SIG-M5 treated with dmso at 0.1 percent for 504 hours (cell line): Measurements from ENCODE around the gene DAB1.
"Not testable (repeated sequence)": the region's sequence is repeated elsewhere in the genome, so short reads cannot be mapped to it uniquely, and the experiment has no call there.

ENCODE experiments used
- DNase-seq: peaks from one replicate; lab custom pipeline; 2025; ENCODE audit not compliant: unreplicated experiment; lab: John Stamatoyannopoulos, UW

DAB1 gene

GRCh38 chr1:57229076-57229475, 194.8 kb downstream of the DAB1 start:
- DNase-seq: no peak

GRCh38 chr1:57222801-57223200, 201.1 kb downstream of the DAB1 start:
- no peak for DNase-seq

- DNase-seq: no peak
These were observed 201.6 kb downstream of the DAB1 start for GRCh38 chr1:57222307-57222706.

GRCh38 chr1:57220905-57221304, 203.0 kb downstream of the DAB1 start:
- DNase-seq: not testable (repeated sequence)

GRCh38 chr1:57218487-57219079, 205.3 kb downstream of the DAB1 start:
- DNase-seq: no peak

- no peak for DNase-seq
These were observed 206.0 kb downstream of the DAB1 start for GRCh38 chr1:57217905-57218304.

- no peak for DNase-seq
These were observed 208.8 kb downstream of the DAB1 start for GRCh38 chr1:57214951-57215575.

GRCh38 chr1:57210881-57211280, 213.0 kb downstream of the DAB1 start:
- no peak for DNase-seq

GRCh38 chr1:57209495-57209894, 214.4 kb downstream of the DAB1 start:
- no peak for DNase-seq

GRCh38 chr1:57208741-57209302, 215.0 kb downstream of the DAB1 start:
- DNase-seq: no peak

- no peak for DNase-seq
These were observed 217.8 kb downstream of the DAB1 start for GRCh38 chr1:57206038-57206437.

GRCh38 chr1:57204942-57205787, 218.7 kb downstream of the DAB1 start:
- no peak for DNase-seq

GRCh38 chr1:57204091-57204490, 219.8 kb downstream of the DAB1 start:
- no peak for DNase-seq

GRCh38 chr1:57202241-57202640, 221.6 kb downstream of the DAB1 start:
- DNase-seq: no peak

- DNase-seq: no peak
These were observed 224.9 kb downstream of the DAB1 start for GRCh38 chr1:57198912-57199311.

- DNase-seq: no peak
These were observed 228.4 kb downstream of the DAB1 start for GRCh38 chr1:57195436-57195941.

- DNase-seq: no peak
These were observed 231.6 kb downstream of the DAB1 start for GRCh38 chr1:57192222-57192621.

- DNase-seq: no peak
These were observed 233.0 kb downstream of the DAB1 start for GRCh38 chr1:57190898-57191297.

GRCh38 chr1:57188168-57188567, 235.7 kb downstream of the DAB1 start:
- no peak for DNase-seq

GRCh38 chr1:57186455-57186854, 237.4 kb downstream of the DAB1 start:
- no peak for DNase-seq

- DNase-seq: no peak
These were observed 244.9 kb downstream of the DAB1 start for GRCh38 chr1:57179001-57179400.

GRCh38 chr1:57175506-57175905, 248.4 kb downstream of the DAB1 start:
- no peak for DNase-seq
